ENCODE measurements around the gene CHST8. TPM values are rescaled to one million over a fixed set of nuclear protein-coding genes. Genes with fewer than 3 reads are reported as not detected.

The CHST8 gene
- total and polyA plus RNA-seq, 2 donors from 2014 or later = 0.28 TPM; not detected in 1

DNA sequence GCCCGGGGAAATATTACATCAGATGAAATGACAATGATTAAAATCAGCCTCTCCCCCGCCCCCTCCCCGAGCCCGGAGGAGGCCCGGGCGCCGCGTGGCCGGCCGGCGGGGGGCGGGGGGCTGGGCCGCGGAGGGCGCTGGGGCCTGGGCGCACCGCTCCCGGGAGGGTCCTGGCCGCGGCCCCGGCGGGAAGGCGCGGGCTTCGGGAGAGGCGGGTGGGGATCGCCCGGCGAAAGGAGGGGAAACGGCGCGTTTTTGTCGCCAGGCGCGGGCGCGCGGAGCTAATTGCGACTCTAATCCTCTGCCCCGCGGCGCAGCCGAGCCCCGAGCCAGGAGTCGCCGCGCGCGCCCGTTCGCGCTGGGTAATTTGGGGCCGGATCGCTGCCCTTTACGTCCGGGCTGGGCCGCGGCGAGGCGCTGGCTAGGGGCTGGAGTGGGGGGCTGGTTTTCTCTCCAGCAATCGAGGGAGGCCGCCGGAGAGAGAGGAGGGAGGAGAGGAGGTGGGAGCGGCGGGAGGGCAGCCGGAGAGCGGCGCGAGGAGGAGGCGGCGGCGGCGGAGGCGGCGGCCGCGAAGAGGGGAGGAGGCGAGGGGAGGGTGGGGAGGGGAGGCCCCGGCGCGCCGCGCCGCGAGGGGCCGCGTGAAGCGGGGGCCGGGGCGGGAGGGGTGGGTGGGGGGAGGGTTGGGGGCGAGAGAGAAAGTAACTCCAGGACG, 174.6 kb downstream of the CHST8 start, which contains the start of gene KCTD15:
TSS of gene KCTD15 (plus strand) at position 707 of the 712 bp plus-strand sequence. CDS start 3,585 bp downstream, outside the sequence.
- Histone ChIP-seq H3K9ac (ENCODE audit: low read length in 3 of 3) (peak within 1 kb of the TSS in 2 of 3 donors; percentile 51), H3K4me1 (ENCODE audit: control insufficient read depth in 2 of 3, insufficient read depth in 2 of 3, low read depth in 1 of 3, low read length in 3 of 3) (peaks cover 0 to 11% (median 6%) of the 10 kb centered on the region in 3 donors)

DNA sequence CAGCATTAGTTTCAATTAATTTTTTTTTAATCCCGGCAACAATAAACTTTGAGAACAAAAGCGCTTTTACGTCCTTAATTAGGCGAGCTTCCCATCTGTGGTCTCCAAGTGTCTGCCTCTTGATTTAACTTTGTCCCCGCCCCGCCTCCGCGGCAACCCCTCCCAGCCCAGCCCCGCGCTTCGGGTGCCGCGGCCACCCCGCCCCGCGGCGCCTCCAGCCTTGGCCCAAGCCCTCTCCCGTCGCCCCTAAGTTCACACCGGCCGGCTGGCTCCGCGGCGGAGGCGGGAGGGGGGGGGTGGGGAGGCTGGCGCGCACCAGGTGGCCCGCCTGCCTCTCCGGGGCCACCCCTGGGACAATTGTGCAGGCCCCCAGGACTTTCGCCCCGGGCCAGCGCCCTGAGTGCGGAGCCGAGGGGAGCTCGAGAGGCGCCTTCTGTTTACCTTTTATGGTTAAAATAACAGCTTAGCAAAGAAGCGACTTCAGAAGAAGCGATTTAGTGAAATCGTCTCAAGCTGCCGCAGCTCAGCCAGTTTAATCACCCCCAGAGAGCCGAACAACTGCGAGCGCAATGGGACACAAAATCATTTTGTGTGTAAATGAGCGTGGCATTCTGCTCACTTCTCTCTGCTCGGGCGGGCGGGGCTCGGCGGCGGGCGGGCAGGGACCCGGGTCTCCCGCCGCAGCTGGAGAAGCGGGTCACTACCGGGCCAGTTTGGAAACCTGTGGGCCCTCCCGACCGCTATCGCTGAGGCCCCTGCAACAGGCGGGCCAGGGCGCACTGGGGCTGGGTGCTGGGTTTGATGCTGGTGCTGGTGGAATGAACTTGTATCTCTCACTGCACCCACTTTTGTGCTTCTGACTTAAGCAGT, 176.3 kb downstream of the CHST8 start:
- FAIRE-seq = no peak
- H3K4me1 ChIP-seq (ENCODE audit: control insufficient read depth in 2 of 3, insufficient read depth in 2 of 3, low read depth in 1 of 3, low read length in 3 of 3) = peaks cover 0 to 11% (median 6%) of the 10 kb centered on the region in 3 donors
- intact Hi-C loops (cut with DNase I) = no loop called here

More for the DNA sequence above, 174.6 kb downstream of the CHST8 start, which contains the start of gene KCTD15:
- no peaks in the 10 kb centered on the region for H3K27me3 ChIP-seq (ENCODE audit: control insufficient read depth, insufficient read depth, low read length)
- H3K27ac ChIP-seq (ENCODE audit: low read depth in 2 of 2, low read length in 2 of 2) = peak within 1 kb of the TSS; percentile 89 to 95
- H3K36me3 ChIP-seq (ENCODE audit: control insufficient read depth in 2 of 3, insufficient read depth in 3 of 3, low read length in 3 of 3) = peaks cover 0 to 2% (median 0%) of the 10 kb centered on the region in 3 donors
- no peaks in the 10 kb centered on the region for H3K9me3 ChIP-seq (ENCODE audit: control insufficient read depth in 2 of 3, insufficient read depth in 1 of 3, low read length in 3 of 3)
- TF ChIP-seq, protein P1, sequence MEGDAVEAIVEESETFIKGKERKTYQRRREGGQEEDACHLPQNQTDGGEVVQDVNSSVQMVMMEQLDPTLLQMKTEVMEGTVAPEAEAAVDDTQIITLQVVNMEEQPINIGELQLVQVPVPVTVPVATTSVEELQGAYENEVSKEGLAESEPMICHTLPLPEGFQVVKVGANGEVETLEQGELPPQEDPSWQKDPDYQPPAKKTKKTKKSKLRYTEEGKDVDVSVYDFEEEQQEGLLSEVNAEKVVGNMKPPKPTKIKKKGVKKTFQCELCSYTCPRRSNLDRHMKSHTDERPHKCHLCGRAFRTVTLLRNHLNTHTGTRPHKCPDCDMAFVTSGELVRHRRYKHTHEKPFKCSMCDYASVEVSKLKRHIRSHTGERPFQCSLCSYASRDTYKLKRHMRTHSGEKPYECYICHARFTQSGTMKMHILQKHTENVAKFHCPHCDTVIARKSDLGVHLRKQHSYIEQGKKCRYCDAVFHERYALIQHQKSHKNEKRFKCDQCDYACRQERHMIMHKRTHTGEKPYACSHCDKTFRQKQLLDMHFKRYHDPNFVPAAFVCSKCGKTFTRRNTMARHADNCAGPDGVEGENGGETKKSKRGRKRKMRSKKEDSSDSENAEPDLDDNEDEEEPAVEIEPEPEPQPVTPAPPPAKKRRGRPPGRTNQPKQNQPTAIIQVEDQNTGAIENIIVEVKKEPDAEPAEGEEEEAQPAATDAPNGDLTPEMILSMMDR (IDR thresholded peaks at IDR 0.05; ENCODE audit: borderline replicate concordance, extremely low read depth, insufficient read depth) = no peak
- intact Hi-C loops (cut with DNase I) = no loop called here
- DNase-seq (peak; percentile 84 to 90 (median 86)), FAIRE-seq (no peak)
- H3K4me3 ChIP-seq (ENCODE audit: low read length in 3 of 3) = peak within 1 kb of the TSS; percentile 54 to 74 (median 59)

DNA sequence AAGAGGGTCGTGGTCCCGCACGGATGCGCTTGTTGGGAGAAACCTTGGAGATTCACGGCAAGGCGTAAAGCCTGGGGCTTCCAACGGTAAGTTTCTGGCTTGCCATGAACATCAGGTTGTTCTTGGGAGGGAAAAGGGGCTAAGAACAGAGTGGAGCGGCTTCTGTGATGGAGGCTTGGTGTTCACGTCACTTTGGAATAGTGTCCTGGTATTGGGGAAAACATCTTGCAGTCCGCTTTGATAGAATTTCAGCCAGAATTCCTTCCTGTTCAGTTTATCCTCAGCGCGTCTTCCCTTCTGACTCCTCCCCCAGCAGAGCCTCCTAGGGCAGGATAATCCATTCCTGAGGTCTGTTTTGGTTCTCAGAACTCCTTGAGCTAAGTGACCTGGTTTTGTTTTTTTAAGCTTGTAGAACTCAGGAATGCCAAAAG, 176.9 kb downstream of the CHST8 start:
- TF ChIP-seq, protein P1 (IDR thresholded peaks at IDR 0.05; ENCODE audit: borderline replicate concordance, extremely low read depth, insufficient read depth) = no peak
- no peaks in the 10 kb centered on the region for H3K9me3 ChIP-seq (ENCODE audit: control insufficient read depth in 2 of 3, insufficient read depth in 1 of 3, low read length in 3 of 3)
- DNase-seq (peak in 2 of 5 donors; percentile 47 to 64), FAIRE-seq (no peak)
- peak overlapping the region in 1 of 3 donors; percentile 30 for H3K9ac ChIP-seq (ENCODE audit: low read length in 3 of 3)
- H3K4me1 ChIP-seq (ENCODE audit: control insufficient read depth in 2 of 3, insufficient read depth in 2 of 3, low read depth in 1 of 3, low read length in 3 of 3) = peaks cover 0 to 11% (median 6%) of the 10 kb centered on the region in 3 donors
- H3K36me3 ChIP-seq (ENCODE audit: control insufficient read depth in 2 of 3, insufficient read depth in 3 of 3, low read length in 3 of 3) = peaks cover 0 to 3% (median 0%) of the 10 kb centered on the region in 3 donors
- peak overlapping the region; percentile 2 to 52 (median 48) for H3K4me3 ChIP-seq (ENCODE audit: low read length in 3 of 3)
- peak overlapping the region; percentile 6 to 9 for H3K27ac ChIP-seq (ENCODE audit: low read depth in 2 of 2, low read length in 2 of 2)
- intact Hi-C loops (cut with DNase I) = no loop called here
- no peaks in the 10 kb centered on the region for H3K27me3 ChIP-seq (ENCODE audit: control insufficient read depth, insufficient read depth, low read length)

More for the DNA sequence above, 176.3 kb downstream of the CHST8 start:
- H3K27ac ChIP-seq (ENCODE audit: low read depth in 2 of 2, low read length in 2 of 2) = peak overlapping the region; percentile 9 to 63
- H3K27me3 ChIP-seq (ENCODE audit: control insufficient read depth, insufficient read depth, low read length) = no peaks in the 10 kb centered on the region
- H3K36me3 ChIP-seq (ENCODE audit: control insufficient read depth in 2 of 3, insufficient read depth in 3 of 3, low read length in 3 of 3) = peaks cover 0 to 3% (median 0%) of the 10 kb centered on the region in 3 donors
- DNase-seq = peak; percentile 71 to 89 (median 85)
- H3K9ac ChIP-seq (ENCODE audit: low read length in 3 of 3) = peak overlapping the region in 1 of 3 donors; percentile 51
- TF ChIP-seq, protein P1 (IDR thresholded peaks at IDR 0.05; ENCODE audit: borderline replicate concordance, extremely low read depth, insufficient read depth) = no peak
- no peaks in the 10 kb centered on the region for H3K9me3 ChIP-seq (ENCODE audit: control insufficient read depth in 2 of 3, insufficient read depth in 1 of 3, low read length in 3 of 3)
- peak overlapping the region; percentile 54 to 74 (median 59) for H3K4me3 ChIP-seq (ENCODE audit: low read length in 3 of 3)
